Activated CD4-positive, alpha-beta memory T cell treated with anti-CD3 and anti-CD28 coated beads, Interleukin-2, amount 10 ng/mL, durations not matched to agents 7 days and 5 days (primary cell): Measurements from ENCODE around the gene ASB10. TPM values are rescaled to one million over a fixed set of nuclear protein-coding genes. Genes with fewer than 3 reads are reported as not detected.

ENCODE experiments used
- CTCF ChIA-PET: fragments of 350-600 bp; sonication (Branson Sonifier 250); formaldehyde crosslinking; loops from one replicate; lab custom pipeline; 2021; ENCODE audit warnings: antibody characterized with exemption, inconsistent platforms; lab: Charles Lee
- POLR2A ChIA-PET: fragments of 350-600 bp; sonication (Branson Sonifier 250); formaldehyde crosslinking; loops from one replicate; lab custom pipeline; 2021; ENCODE audit warnings: antibody characterized with exemption; lab: Charles Lee
- DNase-seq: peaks from one replicate; pipeline ENCODE4 v3.0.0-alpha.2; 2020
- H3K27ac Mint-ChIP-seq: one replicate; pipeline ENCODE4 v1.8.0; 2021; ENCODE audit warnings: mild to moderate bottlenecking, mixed read lengths
- H3K27me3 Mint-ChIP-seq: one replicate; pipeline ENCODE4 v1.8.0; 2021; ENCODE audit warnings: mixed read lengths
- H3K36me3 Mint-ChIP-seq: one replicate; pipeline ENCODE4 v1.8.0; 2021; ENCODE audit warnings: low read depth, mixed read lengths
- H3K4me1 Mint-ChIP-seq: one replicate; pipeline ENCODE4 v1.8.0; 2021; ENCODE audit warnings: mixed read lengths
- H3K4me3 Mint-ChIP-seq: one replicate; pipeline ENCODE4 v1.8.0; 2021; ENCODE audit warnings: mild to moderate bottlenecking, mixed read lengths
- H3K9me3 Mint-ChIP-seq: one replicate; pipeline ENCODE4 v1.8.0; 2021; ENCODE audit warnings: mixed read lengths
- total RNA-seq, 2 experiments: library from RNA; stranded (reverse); gene quantifications; one replicate each; pipeline ENCODE4 v1.2.3, GENCODE V29; 2021

The ASB10 gene
- total RNA-seq, 2 experiments from 2014 or later: not detected

DNA sequence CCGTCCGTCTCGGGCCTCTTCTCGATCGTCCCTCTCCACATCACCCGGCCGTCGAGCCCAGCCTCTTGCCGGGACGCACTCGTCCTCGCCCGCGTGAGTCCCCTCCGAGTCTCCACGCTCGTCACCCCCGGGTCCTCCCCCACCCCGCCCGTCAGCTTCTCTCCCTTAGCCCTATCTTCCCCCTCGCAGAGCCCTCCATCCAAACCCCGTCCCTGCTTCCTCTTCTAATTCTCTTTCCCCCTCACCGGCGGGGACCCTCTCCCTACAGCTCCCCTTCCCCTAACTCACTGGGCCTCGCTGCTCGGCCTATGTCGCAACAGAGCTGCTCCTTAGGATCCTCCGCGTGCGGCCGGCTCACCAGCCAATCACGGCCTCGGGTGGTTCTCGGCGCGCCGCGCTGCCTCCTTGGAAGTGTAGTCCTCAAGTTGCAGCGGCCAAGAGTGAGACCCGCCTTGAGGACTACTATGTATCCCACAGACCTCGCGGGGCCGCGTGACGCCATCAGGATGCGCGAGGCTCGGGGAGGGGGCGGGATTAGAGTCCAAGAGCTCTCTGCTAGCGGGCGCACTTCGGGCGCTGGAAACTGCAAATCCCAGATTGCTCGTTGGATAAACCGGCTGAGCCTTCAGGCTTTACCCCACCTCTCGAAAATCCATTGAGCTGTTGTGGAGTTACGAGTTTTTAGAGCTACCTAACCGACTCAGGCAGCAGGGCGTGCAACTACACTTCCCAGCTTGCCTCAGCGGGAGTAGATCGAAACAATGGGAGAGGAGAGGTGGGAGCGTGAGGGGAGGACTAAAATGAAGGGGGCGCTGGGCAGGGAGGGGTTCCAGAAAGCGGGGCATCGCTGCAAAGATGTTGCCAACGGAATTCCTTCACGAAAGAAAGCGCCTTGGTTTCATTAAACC lies 40.1 kb upstream of the ASB10 start, which contains the start of gene ABCF2:
Gene ABCF2, minus strand, starts transcription at position 331 of the 908 bp plus-strand sequence. CDS start 747 bp downstream, outside the sequence.
- Mint-ChIP-seq H3K9me3 (no peaks in the 10 kb centered on the region), H3K4me1 (peaks cover 46% of the 10 kb centered on the region), H3K27ac (peak within 1 kb of the TSS; percentile 83), H3K4me3 (peak within 1 kb of the TSS; percentile 98), H3K27me3 (no peaks in the 10 kb centered on the region), H3K36me3 (peaks cover 29% of the 10 kb centered on the region)
- peak; percentile 99 for DNase-seq
- POLR2A ChIA-PET: interaction anchor here (0.7 to 3.6 kb wide), 9 partner anchors 9 to 114 kb away, joined by 3 to 30 read pairs (median 8); partner anchors contain the start of genes H2BK1 and NUB1
- CTCF ChIA-PET: interaction anchor here (0.6 to 5.3 kb wide), 14 partner anchors 9 to 219 kb away, joined by 3 to 47 read pairs (median 4); no protein-coding TSS in a partner anchor

DNA sequence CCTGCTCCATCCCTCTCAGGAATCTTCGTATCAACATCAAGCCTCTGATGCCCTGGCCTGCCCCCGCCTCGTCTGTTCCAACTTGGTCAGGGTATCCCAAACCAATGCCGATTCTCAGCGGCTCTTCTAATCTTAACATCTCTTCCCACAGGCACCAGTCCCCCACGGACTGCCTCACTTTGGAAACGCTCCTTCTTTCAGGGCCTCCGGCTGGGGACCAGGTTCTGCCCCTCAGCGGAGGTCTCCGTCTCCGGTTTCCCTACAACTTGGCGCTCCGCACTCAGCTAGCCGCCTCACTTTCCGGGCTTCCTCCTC lies 39.5 kb upstream of the ASB10 start:
- CTCF ChIA-PET: interaction anchor here (0.6 to 5.3 kb wide), 12 partner anchors 10 to 131 kb away, joined by 3 to 47 read pairs (median 4); no protein-coding TSS in a partner anchor
- Mint-ChIP-seq H3K27me3 (no peaks in the 10 kb centered on the region), H3K4me3 (peak overlapping the region; percentile 98), H3K4me1 (peaks cover 40% of the 10 kb centered on the region), H3K9me3 (no peaks in the 10 kb centered on the region), H3K27ac (peak overlapping the region; percentile 83), H3K36me3 (peaks cover 30% of the 10 kb centered on the region)
- no peak for DNase-seq
- POLR2A ChIA-PET: interaction anchor here (0.9 to 3.6 kb wide), 8 partner anchors 8 to 27 kb away, joined by 3 to 30 read pairs (median 10); partner anchors contain the start of gene H2BK1

DNA sequence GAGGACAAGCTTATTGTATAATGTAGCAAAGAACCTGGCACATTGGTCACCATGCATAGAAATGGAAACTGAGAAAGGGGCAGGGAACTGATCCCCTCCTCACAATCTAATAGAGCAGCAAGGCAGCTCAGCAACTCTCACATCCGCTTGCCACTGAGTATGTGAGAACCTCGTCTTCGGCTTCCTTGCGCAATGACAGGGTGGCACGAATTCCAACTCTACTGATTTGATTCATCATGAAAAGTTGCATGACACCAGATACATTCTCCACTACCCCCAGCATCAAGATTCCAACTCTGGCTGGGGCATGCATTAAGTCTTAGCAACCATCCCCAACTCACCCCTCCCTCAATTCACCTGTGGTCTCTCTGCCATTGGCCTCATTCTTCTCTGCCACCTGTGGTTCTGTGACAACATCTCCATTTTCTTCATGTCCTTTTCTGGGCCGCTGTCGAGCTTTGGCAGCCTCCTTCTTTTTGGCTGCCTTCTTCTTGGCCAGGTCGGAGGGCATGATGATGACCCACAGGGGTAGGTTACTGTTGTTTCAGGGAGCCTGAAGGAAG lies 39.0 kb upstream of the ASB10 start:
- H3K27me3 Mint-ChIP-seq: no peaks in the 10 kb centered on the region
- H3K36me3 Mint-ChIP-seq: peaks cover 33% of the 10 kb centered on the region
- peaks cover 36% of the 10 kb centered on the region for H3K4me1 Mint-ChIP-seq
- no peak for DNase-seq
- H3K27ac Mint-ChIP-seq: peak overlapping the region; percentile 83
- ChIA-PET CTCF (interaction anchor here (0.8 to 5.3 kb wide), 6 partner anchors 18 to 125 kb away, joined by 3 to 47 read pairs (median 4); no protein-coding TSS in a partner anchor), POLR2A (interaction anchor here (2.0 to 3.6 kb wide), 4 partner anchors 13 to 26 kb away, joined by 6 to 30 read pairs (median 21); partner anchors contain the start of gene H2BK1)
- H3K9me3 Mint-ChIP-seq: no peaks in the 10 kb centered on the region
- peak overlapping the region; percentile 98 for H3K4me3 Mint-ChIP-seq

DNA sequence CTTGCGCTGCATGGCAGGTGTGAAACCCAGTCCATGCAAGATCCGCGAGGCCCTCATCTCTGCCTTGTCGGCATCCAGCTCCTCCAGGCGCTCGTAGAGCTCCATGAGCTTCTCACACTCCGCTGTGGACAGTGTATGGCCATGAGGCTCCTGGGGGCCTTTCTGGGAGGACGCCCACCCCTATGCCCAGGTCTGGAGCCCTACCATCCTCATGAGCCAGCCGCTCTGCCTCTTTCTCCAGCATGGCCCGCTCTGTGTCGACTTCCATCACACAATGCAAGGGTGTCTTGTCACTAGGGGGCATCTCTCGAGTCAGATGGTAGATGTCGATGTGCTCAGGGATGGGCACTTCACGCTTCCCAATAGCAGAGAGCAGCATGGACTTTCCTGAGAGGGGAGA lies 36.7 kb upstream of the ASB10 start:
- CTCF ChIA-PET: no interaction called here
- Mint-ChIP-seq H3K27ac (no peak overlapping the region), H3K9me3 (no peaks in the 10 kb centered on the region), H3K4me1 (peaks cover 36% of the 10 kb centered on the region), H3K36me3 (peaks cover 46% of the 10 kb centered on the region), H3K4me3 (no peak overlapping the region), H3K27me3 (no peaks in the 10 kb centered on the region)
- POLR2A ChIA-PET: interaction anchor here (1.1 to 1.2 kb wide), 2 partner anchors 9 to 17 kb away, joined by 3 to 5 read pairs; partner anchors contain the start of gene CHPF2
- no peak for DNase-seq

DNA sequence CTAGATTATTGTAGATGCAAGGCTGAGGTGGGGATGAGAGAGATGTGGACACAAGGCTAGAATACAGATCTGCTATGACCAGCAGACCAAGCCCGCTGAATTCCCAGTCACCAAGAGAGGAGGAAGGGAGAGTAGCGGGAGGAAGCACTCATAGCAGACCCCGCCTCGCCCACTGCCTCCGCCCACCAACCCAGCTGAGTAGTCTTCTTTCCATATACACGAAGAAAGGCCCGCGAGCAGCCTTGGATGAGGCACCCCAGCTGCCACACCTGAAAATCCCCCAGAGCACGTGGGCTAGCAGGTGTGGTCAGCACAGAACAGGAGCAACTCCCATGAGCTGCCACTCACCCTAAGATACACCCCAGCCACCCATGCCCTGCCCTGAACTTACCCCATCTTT lies 31.1 kb upstream of the ASB10 start:
- ChIA-PET CTCF (interaction anchor here (2.0 kb wide), 1 partner anchor 26 kb away, joined by 5 read pairs; no protein-coding TSS in a partner anchor), POLR2A (interaction anchor here (1.1 kb wide), 1 partner anchor 9 kb away, joined by 8 read pairs; the partner anchor contains the start of gene ABCF2)
- Mint-ChIP-seq H3K4me1 (no peaks in the 10 kb centered on the region), H3K27me3 (no peaks in the 10 kb centered on the region), H3K9me3 (no peaks in the 10 kb centered on the region), H3K36me3 (peaks cover 58% of the 10 kb centered on the region), H3K27ac (no peak overlapping the region), H3K4me3 (no peak overlapping the region)
- DNase-seq: no peak

DNA sequence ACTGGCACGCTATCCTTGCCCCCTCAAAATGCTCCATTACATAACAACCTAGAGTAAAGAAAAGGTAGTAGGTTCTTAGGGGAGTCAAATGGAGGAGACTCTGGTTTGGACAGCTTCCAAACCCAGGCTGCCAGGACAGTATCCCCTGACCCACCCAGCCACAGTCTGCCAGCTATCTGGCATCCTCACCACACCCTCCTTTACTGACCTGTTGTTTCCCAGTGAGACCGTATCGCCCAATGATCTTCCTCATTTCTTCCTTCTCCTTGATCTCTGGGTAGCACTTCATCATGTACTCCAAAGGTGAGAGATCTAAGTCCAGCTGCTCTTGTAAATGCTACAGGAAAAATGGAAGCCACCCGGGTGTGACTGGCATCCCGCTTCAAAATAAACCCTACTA lies 28.3 kb upstream of the ASB10 start:
- Mint-ChIP-seq H3K4me1 (no peaks in the 10 kb centered on the region), H3K27me3 (no peaks in the 10 kb centered on the region), H3K4me3 (no peak overlapping the region), H3K9me3 (no peaks in the 10 kb centered on the region), H3K36me3 (peaks cover 54% of the 10 kb centered on the region), H3K27ac (no peak overlapping the region)
- CTCF ChIA-PET: interaction anchor here (7.6 kb wide), 1 partner anchor 28 kb away, joined by 22 read pairs; no protein-coding TSS in a partner anchor
- no peak for DNase-seq
- POLR2A ChIA-PET: interaction anchor here (1.6 to 5.4 kb wide), 2 partner anchors 11 to 36 kb away, joined by 3 to 23 read pairs; partner anchors contain the start of gene ABCF2

DNA sequence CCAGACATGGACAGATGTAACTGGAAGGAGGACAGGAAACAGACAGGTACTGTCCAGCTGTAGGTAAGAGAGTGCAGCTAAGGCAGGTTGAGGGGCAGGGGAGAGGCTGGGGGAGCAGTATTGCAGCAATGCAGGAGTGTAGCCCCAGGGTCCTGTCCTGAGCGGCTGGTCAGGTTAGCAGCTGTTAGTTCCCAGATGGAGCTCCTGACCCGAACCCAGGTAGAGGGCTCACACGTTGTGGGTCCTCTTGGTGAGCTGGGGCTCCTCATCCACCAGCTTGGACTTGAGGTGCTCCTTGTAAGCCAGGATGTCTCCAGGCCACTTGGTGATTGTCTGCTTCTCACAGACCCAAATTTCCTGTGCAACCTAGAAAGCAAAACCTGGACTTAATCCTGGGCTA lies 26.8 kb upstream of the ASB10 start:
- peaks cover 47% of the 10 kb centered on the region for H3K36me3 Mint-ChIP-seq
- CTCF ChIA-PET: interaction anchor here (7.6 kb wide), 1 partner anchor 30 kb away, joined by 22 read pairs; no protein-coding TSS in a partner anchor

DNA sequence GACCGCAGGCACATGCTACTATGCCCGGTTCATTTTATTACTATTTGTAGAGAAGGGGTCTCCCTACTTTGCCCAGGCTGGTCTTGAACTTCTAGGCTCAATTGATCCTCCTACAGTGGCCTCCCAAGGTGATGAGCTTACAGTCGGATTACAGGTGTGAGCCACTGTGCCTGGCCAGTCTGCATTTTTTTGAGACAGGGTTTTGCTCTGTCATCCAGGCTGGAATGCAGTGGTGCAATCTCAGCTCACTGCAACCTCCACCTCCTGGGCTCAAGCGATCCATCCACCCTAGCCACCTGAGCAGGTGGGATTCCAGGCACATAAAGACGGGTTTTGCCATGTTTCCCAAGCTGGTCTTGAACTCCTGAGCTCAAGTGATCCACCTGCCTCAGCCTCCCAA lies 25.6 kb upstream of the ASB10 start:
- Mint-ChIP-seq H3K27me3 (no peaks in the 10 kb centered on the region), H3K9me3 (no peaks in the 10 kb centered on the region), H3K4me1 (peaks cover 10% of the 10 kb centered on the region), H3K36me3 (peaks cover 35% of the 10 kb centered on the region), H3K27ac (no peak overlapping the region), H3K4me3 (no peak overlapping the region)
- ChIA-PET POLR2A (interaction anchor here (1.2 to 5.4 kb wide), 2 partner anchors 13 to 20 kb away, joined by 4 to 23 read pairs; partner anchors contain the start of genes ABCF2 and CHPF2), CTCF (interaction anchor here (7.6 kb wide), 1 partner anchor 31 kb away, joined by 22 read pairs; no protein-coding TSS in a partner anchor)
- DNase-seq: no peak

More for the DNA sequence above, 26.8 kb upstream of the ASB10 start:
- no peak for DNase-seq
- no peak overlapping the region for H3K27ac Mint-ChIP-seq
- H3K9me3 Mint-ChIP-seq: no peaks in the 10 kb centered on the region
- POLR2A ChIA-PET: interaction anchor here (1.2 to 5.4 kb wide), 4 partner anchors 8 to 19 kb away, joined by 3 to 23 read pairs (median 4); partner anchors contain the start of genes ABCF2 and CHPF2
- no peaks in the 10 kb centered on the region for H3K27me3 Mint-ChIP-seq
- no peak overlapping the region for H3K4me3 Mint-ChIP-seq
- H3K4me1 Mint-ChIP-seq: no peaks in the 10 kb centered on the region

DNA sequence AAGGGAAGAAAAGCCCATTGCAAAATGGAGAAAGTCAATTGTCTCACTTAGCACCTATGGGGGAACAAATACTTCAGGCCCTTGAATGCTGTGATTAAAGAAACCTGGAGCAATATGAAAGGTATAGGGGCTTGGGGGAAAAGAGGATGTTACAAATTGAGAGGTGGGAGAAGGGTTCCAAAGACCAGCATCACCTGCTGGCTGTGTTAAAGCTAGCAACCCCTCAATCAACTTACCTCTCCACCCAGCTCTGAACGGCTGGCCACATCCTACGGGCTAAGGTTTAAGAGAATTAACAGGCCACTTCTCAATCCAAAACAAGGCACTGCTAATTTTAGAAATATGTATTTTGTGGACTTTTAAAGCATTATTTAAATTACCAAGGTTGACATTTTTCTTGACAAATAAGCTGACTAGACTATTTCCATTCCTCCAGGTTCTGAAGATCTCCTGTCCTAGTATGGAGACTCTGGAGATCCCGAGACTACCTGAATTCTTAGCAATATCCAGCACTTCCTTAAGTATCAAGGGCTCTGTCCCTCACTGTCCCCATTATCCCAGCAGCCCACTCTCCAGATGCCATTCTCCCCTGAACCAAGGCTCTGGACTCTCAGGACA lies 24.2 kb upstream of the ASB10 start:
- Mint-ChIP-seq H3K36me3 (peaks cover 34% of the 10 kb centered on the region), H3K4me3 (no peak overlapping the region), H3K27ac (no peak overlapping the region), H3K4me1 (peaks cover 23% of the 10 kb centered on the region), H3K27me3 (no peaks in the 10 kb centered on the region), H3K9me3 (no peaks in the 10 kb centered on the region)
- ChIA-PET CTCF (interaction anchor here (7.6 kb wide), 1 partner anchor 33 kb away, joined by 22 read pairs; no protein-coding TSS in a partner anchor), POLR2A (interaction anchor here (5.4 kb wide), 1 partner anchor 15 kb away, joined by 23 read pairs; the partner anchor contains the start of gene ABCF2)
- DNase-seq: no peak

DNA sequence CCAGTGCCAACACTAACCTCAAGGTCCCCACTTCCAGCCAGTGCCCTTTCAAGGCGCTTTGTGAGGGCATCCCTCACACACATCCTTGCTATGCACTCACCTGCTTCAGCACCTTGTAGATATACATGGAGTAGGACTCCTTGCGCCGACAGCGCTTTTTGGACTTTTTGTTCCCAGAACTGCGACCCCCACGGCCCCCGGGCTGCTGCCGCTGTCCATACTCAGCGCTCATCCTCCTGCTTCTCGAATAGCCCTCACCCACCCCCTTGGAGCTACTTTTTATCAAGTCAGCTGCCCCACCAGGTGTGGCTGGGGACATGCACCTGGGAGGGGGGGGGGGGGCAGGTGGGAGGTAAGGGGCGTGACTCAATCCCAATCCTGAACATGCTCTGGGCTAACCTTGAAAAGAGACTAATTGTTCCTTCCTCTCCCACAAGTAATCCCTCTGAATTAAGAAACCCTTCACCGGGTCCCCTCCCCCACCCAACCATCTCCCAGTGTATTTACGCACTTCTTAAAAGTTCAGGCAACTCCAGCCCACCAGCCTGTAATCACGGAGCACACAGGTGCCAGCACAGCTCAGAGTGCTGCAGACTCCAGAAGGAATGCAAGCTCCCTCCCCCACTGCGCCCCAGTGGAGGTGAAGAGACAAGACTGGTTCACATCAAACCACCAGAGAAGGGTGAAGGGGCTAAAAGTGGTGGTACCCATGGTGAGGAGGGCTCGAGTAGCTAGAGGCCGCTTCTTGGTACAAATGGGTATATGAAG lies 23.2 kb upstream of the ASB10 start, which contains the start of gene H2BK1:
Gene H2BK1, minus strand, starts transcription at position 402 of the 768 bp plus-strand sequence. Its CDS starts 170 bp downstream, at position 232.
- POLR2A ChIA-PET: interaction anchor here (1.8 to 5.4 kb wide), 2 partner anchors 16 to 22 kb away, joined by 7 to 23 read pairs; partner anchors contain the start of genes ABCF2 and CHPF2
- H3K4me3 Mint-ChIP-seq: no peak within 1 kb of the TSS

DNA sequence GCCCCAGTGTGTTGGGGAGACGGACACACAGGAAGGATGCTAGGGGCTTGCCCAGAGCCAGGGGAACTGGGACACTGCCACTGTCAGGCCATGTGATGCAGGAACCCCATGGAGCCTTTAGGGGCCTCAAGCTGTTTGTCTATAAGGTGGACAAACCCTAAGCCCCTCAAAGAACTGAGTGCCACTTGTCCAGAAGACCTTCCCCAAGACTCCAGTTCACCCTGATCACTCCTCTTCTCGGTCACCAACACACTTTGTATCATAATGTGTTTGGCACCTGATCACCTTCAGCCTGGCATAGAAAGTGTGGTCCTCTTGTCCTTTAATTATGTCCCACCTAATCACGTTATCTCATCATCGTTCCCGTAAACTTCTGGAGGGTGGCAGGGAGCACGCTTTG lies 22.5 kb upstream of the ASB10 start:
- H3K27ac Mint-ChIP-seq: no peak overlapping the region
- POLR2A ChIA-PET: interaction anchor here (1.8 kb wide), 1 partner anchor 23 kb away, joined by 7 read pairs; the partner anchor contains the start of gene CHPF2

More for the DNA sequence above, 23.2 kb upstream of the ASB10 start, which contains the start of gene H2BK1:
- DNase-seq: no peak
- CTCF ChIA-PET: interaction anchor here (7.6 kb wide), 1 partner anchor 34 kb away, joined by 22 read pairs; no protein-coding TSS in a partner anchor
- Mint-ChIP-seq H3K4me1 (peaks cover 27% of the 10 kb centered on the region), H3K27me3 (no peaks in the 10 kb centered on the region), H3K27ac (no peak within 1 kb of the TSS), H3K9me3 (no peaks in the 10 kb centered on the region), H3K36me3 (peaks cover 26% of the 10 kb centered on the region)

More for the DNA sequence above, 22.5 kb upstream of the ASB10 start:
- Mint-ChIP-seq H3K4me3 (no peak overlapping the region), H3K36me3 (peaks cover 19% of the 10 kb centered on the region), H3K9me3 (no peaks in the 10 kb centered on the region), H3K4me1 (peaks cover 27% of the 10 kb centered on the region), H3K27me3 (no peaks in the 10 kb centered on the region)
- CTCF ChIA-PET: no interaction called here
- no peak for DNase-seq
